B cell (primary cell): ENCODE measurements around the gene PLK3.

Experiments
- CTCF ChIP-seq: fragments of 200-600 bp; IDR thresholded peaks from one replicate; pipeline ENCODE4 v1.8.0; 2022; ENCODE audit warnings: antibody characterized with exemption, mild to moderate bottlenecking
- EZH2 ChIP-seq: IDR thresholded peaks from 2 replicates; pipeline ENCODE4 v1.6.1; 2012; ENCODE audit warnings: borderline replicate concordance, low read depth, mild to moderate bottlenecking, moderate library complexity, low read length; ENCODE audit not compliant: insufficient read depth, poor library complexity, severe bottlenecking

GRCh38 chr1:44822131-44822701 lies 22.0 kb downstream of the PLK3 start:
- TF ChIP-seq CTCF (no peak), EZH2 (no peak)
